NCI-H748 (cell line): ENCODE data around the gene HNRNPC.
"Not testable (repeated sequence)": the region's sequence is repeated elsewhere in the genome, so short reads cannot be mapped to it uniquely, and the experiment has no call there.

ENCODE experiments used
- DNase-seq: peaks from one replicate; lab custom pipeline; 2025; ENCODE audit not compliant: unreplicated experiment; lab: John Stamatoyannopoulos, UW

HNRNPC gene

GRCh38 chr14:21248338-21248737, 20.9 kb downstream of the HNRNPC start:
- no peak for DNase-seq

- no peak for DNase-seq
These were observed 23.4 kb downstream of the HNRNPC start for GRCh38 chr14:21245813-21246212.

- no peak for DNase-seq
These were observed 24.7 kb downstream of the HNRNPC start for GRCh38 chr14:21244544-21244943.

- DNase-seq: no peak
These were observed 27.9 kb downstream of the HNRNPC start for GRCh38 chr14:21241218-21241819.

GRCh38 chr14:21240417-21240816, 28.8 kb downstream of the HNRNPC start:
- DNase-seq: no peak

GRCh38 chr14:21238823-21239518, 30.3 kb downstream of the HNRNPC start:
- no peak for DNase-seq

GRCh38 chr14:21236948-21237797, 32.1 kb downstream of the HNRNPC start:
- DNase-seq: no peak

GRCh38 chr14:21234112-21234511, 35.1 kb downstream of the HNRNPC start:
- DNase-seq: no peak

- no peak for DNase-seq
These were observed 35.7 kb downstream of the HNRNPC start for GRCh38 chr14:21233457-21234076.

- no peak for DNase-seq
These were observed 38.1 kb downstream of the HNRNPC start for GRCh38 chr14:21231020-21231652.

- no peak for DNase-seq
These were observed 39.4 kb downstream of the HNRNPC start for GRCh38 chr14:21229821-21230220.

GRCh38 chr14:21227981-21228380, 41.3 kb downstream of the HNRNPC start:
- DNase-seq: no peak

- DNase-seq: no peak
These were observed 42.1 kb downstream of the HNRNPC start for GRCh38 chr14:21227150-21227549.

GRCh38 chr14:21226467-21226866, 42.8 kb downstream of the HNRNPC start:
- DNase-seq: no peak

GRCh38 chr14:21225164-21225563, 44.1 kb downstream of the HNRNPC start:
- DNase-seq: not testable (repeated sequence)

- no peak for DNase-seq
These were observed 48.3 kb downstream of the HNRNPC start for GRCh38 chr14:21220874-21221477.

GRCh38 chr14:21219561-21220111, 49.6 kb downstream of the HNRNPC start:
- DNase-seq: no peak

- no peak for DNase-seq
These were observed 50.1 kb downstream of the HNRNPC start for GRCh38 chr14:21219120-21219519.

- DNase-seq: no peak
These were observed 53.4 kb downstream of the HNRNPC start for GRCh38 chr14:21215879-21216251.

- DNase-seq: no peak
These were observed 53.9 kb downstream of the HNRNPC start for GRCh38 chr14:21215130-21215878.
